Fibroblast of lung (primary cell): Measurements from ENCODE around the gene SH3YL1. TPM values are rescaled to one million over a fixed set of nuclear protein-coding genes. Genes with fewer than 3 reads are reported as not detected.

Experiments used
- DNase-seq, 2 donors: peaks; one replicate each; pipeline versions ENCODE4 v3.0.0 to v3.0.0-alpha.2; 2010; ENCODE audit warnings: low read depth in 2 of 2
- H2AFZ ChIP-seq: 2 replicates; pipeline ENCODE4 v1.5.1; 2012; ENCODE audit warnings: low read length, control low read depth, inconsistent platforms
- H3K27ac ChIP-seq: 2 replicates; pipeline ENCODE4 v1.5.1; 2011; ENCODE audit warnings: low read length, control low read depth; ENCODE audit not compliant: insufficient read depth
- H3K27me3 ChIP-seq: 2 replicates; pipeline ENCODE4 v1.5.1; 2011; ENCODE audit warnings: mild to moderate bottlenecking, low read length; ENCODE audit not compliant: control insufficient read depth, insufficient read depth
- H3K36me3 ChIP-seq: 2 replicates; pipeline ENCODE4 v1.5.1; 2011; ENCODE audit warnings: low read length; ENCODE audit not compliant: control insufficient read depth, insufficient read depth
- H3K4me1 ChIP-seq: 2 replicates; pipeline ENCODE4 v1.5.1; 2011; ENCODE audit warnings: low read length; ENCODE audit not compliant: control insufficient read depth, insufficient read depth; ENCODE audit errors: extremely low read depth
- H3K4me2 ChIP-seq: 2 replicates; pipeline ENCODE4 v1.5.1; 2011; ENCODE audit warnings: low read length, control low read depth; ENCODE audit not compliant: insufficient read depth; ENCODE audit errors: extremely low read depth
- H3K4me3 ChIP-seq, 4 experiments: fragments of 200-600 bp in 1 of 4; sonication (generic) in 1 of 4; replicated peaks in 1 of 4; 2 replicates each; pipeline ENCODE4 v1.5.1; 2011 to 2016; ENCODE audit warnings: low read length in 4 of 4, low read depth in 3 of 4, mild to moderate bottlenecking in 3 of 4, control low read depth in 2 of 4, inconsistent platforms in 1 of 4, mixed read lengths in 1 of 4; ENCODE audit not compliant: insufficient read depth in 1 of 4; ENCODE audit errors: control extremely low read depth in 1 of 4
- H3K79me2 ChIP-seq: 2 replicates; pipeline ENCODE4 v1.5.1; 2012; ENCODE audit warnings: mild to moderate bottlenecking, low read length, inconsistent platforms; ENCODE audit not compliant: control insufficient read depth, insufficient read depth
- H3K9ac ChIP-seq: 2 replicates; pipeline ENCODE4 v1.5.1; 2011; ENCODE audit warnings: mild to moderate bottlenecking, low read length, control low read depth; ENCODE audit not compliant: insufficient read depth
- H3K9me3 ChIP-seq: 2 replicates; pipeline ENCODE4 v1.5.1; 2012; ENCODE audit warnings: low read depth, low read length; ENCODE audit not compliant: control insufficient read depth, insufficient read depth
- H4K20me1 ChIP-seq: 2 replicates; pipeline ENCODE4 v1.5.1; 2011; ENCODE audit warnings: low read length; ENCODE audit not compliant: control insufficient read depth, insufficient read depth; ENCODE audit errors: extremely low read depth
- CTCF ChIP-seq, 2 donors: IDR thresholded peaks in 1 of 2; conservative IDR thresholded peaks in 1 of 2; 1 replicate in 1 of 2; 2 replicates in 1 of 2; pipeline ENCODE4 v1.5.1; 2011 to 2012; ENCODE audit warnings: low read length in 2 of 2, control low read depth in 1 of 2, inconsistent platforms in 1 of 2, low read depth in 1 of 2, mild to moderate bottlenecking in 1 of 2
- EZH2 ChIP-seq: IDR thresholded peaks from 2 replicates; pipeline ENCODE4 v1.5.1; 2012; ENCODE audit warnings: low read length, control low read depth, mild to moderate bottlenecking; ENCODE audit errors: missing control alignments
- polyA plus RNA-seq, 2 donors: library from polyadenylated mRNA; depleted of rRNA in 1 of 2; stranded (reverse) in 1 of 2; unstranded in 1 of 2; fragments of >200 nt; gene quantifications; 2 replicates each; pipeline ENCODE4 v1.2.1, GENCODE V29; 2011 to 2012; ENCODE audit warnings: missing spikeins in 1 of 2
- total RNA-seq: library from RNA; depleted of rRNA; stranded (reverse); fragments of >200 nt; gene quantifications from 2 replicates; pipeline ENCODE4 v1.2.1, GENCODE V29; 2014

SH3YL1 gene
- total and polyA plus RNA-seq, 2 donors (not counting 1 experiment from before 2014, with no cell fraction given), result 36.5 to 37.9 TPM

- Histone ChIP-seq H3K4me2 (no peak overlapping the region), H3K79me2 (peaks cover 35% of the 10 kb centered on the region), H3K27me3 (no peaks in the 10 kb centered on the region), H3K9ac (no peak overlapping the region), H3K4me1 (no peaks in the 10 kb centered on the region), H3K4me3 (no peak overlapping the region), H3K9me3 (no peaks in the 10 kb centered on the region), H2AFZ (no peak overlapping the region), H3K36me3 (peaks cover 9% of the 10 kb centered on the region), H3K27ac (no peak overlapping the region), H4K20me1 (peaks cover 2% of the 10 kb centered on the region)
- no peak for DNase-seq
- no peak for TF ChIP-seq EZH2
- TF ChIP-seq CTCF (conservative IDR thresholded peaks at IDR 0.05 in 1 of 2, IDR thresholded peaks at IDR 0.05 in 1 of 2; ENCODE audit: low read depth in 1 of 2, low read length in 2 of 2), result no peak
Measured at GRCh38 chr2:275466-275865, 11.6 kb upstream of the SH3YL1 start.

- DNase-seq, result no peak
- Histone ChIP-seq H3K79me2 (peaks cover 44% of the 10 kb centered on the region), H3K9ac (no peak overlapping the region), H3K27ac (no peak overlapping the region), H3K4me1 (no peaks in the 10 kb centered on the region), H3K36me3 (peaks cover 9% of the 10 kb centered on the region), H4K20me1 (peaks cover 2% of the 10 kb centered on the region), H3K4me2 (no peak overlapping the region), H3K27me3 (no peaks in the 10 kb centered on the region), H3K4me3 (no peak overlapping the region), H3K9me3 (no peaks in the 10 kb centered on the region), H2AFZ (no peak overlapping the region)
- TF ChIP-seq EZH2 (no peak), CTCF (conservative IDR thresholded peaks at IDR 0.05 in 1 of 2, IDR thresholded peaks at IDR 0.05 in 1 of 2; ENCODE audit: low read depth in 1 of 2, low read length in 2 of 2) (no peak)
Measured at GRCh38 chr2:274503-274902, 10.7 kb upstream of the SH3YL1 start.

- H3K79me2 ChIP-seq, result peaks cover 56% of the 10 kb centered on the region
- no peaks in the 10 kb centered on the region for H3K27me3 ChIP-seq
- no peak overlapping the region for H3K4me3 ChIP-seq
- no peak overlapping the region for H3K9ac ChIP-seq
- H3K4me1 ChIP-seq, result no peaks in the 10 kb centered on the region
- TF ChIP-seq EZH2, result no peak
- no peak overlapping the region for H3K27ac ChIP-seq
- H3K4me2 ChIP-seq, result no peak overlapping the region
- no peak overlapping the region for H2AFZ ChIP-seq
- H3K36me3 ChIP-seq, result peaks cover 7% of the 10 kb centered on the region
- peaks cover 2% of the 10 kb centered on the region for H4K20me1 ChIP-seq
- DNase-seq, result no peak
- no peaks in the 10 kb centered on the region for H3K9me3 ChIP-seq
Measured at GRCh38 chr2:273333-273732, 9.5 kb upstream of the SH3YL1 start.
